NCI-H2171 treated with DMSO at 0.1 percent for 48 hours (cell line): Measurements from ENCODE around the gene NAA35.
"Not testable (repeated sequence)": the region's sequence is repeated elsewhere in the genome, so short reads cannot be mapped to it uniquely, and the experiment has no call there.

ENCODE experiments used
- DNase-seq: peaks from one replicate; lab custom pipeline; 2025; lab: John Stamatoyannopoulos, UW

The NAA35 gene

DNA sequence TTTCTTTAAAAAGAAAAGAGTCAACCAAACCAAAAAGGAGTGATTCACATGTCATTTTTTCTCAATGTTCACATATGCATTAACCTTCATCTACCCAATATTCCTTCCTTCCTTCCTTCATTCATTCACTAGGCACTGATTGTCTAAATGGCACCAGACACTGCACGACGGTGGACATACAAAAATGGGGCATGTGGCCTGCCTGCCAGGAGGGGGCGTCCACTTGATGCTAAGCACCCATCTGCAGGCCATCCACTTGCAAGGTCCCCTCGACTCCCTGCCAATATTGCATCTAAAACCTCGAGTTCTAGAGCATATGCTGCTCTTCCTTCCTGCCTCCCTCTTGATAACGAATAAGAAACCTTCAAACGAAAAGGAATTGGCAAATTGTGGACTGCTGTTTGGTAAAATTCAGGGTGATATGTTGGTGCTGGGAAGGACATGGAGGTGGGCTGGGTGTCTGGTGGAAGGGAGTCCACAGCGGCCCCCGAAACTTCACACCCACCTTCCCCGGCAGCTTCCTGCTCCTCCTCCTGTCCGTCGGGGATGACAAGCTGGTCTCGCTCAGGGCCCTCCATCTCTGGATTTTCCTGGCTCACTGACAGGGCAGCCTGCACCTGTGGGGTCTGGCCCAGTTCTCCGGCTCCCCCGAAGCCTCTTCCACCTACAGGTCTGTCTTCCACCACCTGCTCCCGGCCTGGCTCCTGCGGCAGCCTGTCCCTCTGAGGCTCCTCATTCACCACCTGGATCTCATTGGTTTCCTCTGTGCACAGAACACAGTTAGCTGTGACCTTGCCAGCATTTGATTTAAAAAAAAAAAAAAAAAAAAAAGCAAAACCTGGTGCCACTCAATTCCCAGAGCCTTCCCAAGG lies 94.2 kb downstream of the NAA35 start:
- peak; percentile 91 for DNase-seq

- DNase-seq, result peak; percentile 31
These were observed 95.0 kb downstream of the NAA35 start for GRCh38 chr9:86035827-86036440.

GRCh38 chr9:86036555-86036954 lies 95.6 kb downstream of the NAA35 start:
- DNase-seq, result no peak

GRCh38 chr9:86039991-86040860 lies 99.3 kb downstream of the NAA35 start:
- no peak for DNase-seq

GRCh38 chr9:86040861-86041155 lies 99.9 kb downstream of the NAA35 start:
- no peak for DNase-seq

GRCh38 chr9:86041311-86041741 lies 100.4 kb downstream of the NAA35 start:
- no peak for DNase-seq

DNA sequence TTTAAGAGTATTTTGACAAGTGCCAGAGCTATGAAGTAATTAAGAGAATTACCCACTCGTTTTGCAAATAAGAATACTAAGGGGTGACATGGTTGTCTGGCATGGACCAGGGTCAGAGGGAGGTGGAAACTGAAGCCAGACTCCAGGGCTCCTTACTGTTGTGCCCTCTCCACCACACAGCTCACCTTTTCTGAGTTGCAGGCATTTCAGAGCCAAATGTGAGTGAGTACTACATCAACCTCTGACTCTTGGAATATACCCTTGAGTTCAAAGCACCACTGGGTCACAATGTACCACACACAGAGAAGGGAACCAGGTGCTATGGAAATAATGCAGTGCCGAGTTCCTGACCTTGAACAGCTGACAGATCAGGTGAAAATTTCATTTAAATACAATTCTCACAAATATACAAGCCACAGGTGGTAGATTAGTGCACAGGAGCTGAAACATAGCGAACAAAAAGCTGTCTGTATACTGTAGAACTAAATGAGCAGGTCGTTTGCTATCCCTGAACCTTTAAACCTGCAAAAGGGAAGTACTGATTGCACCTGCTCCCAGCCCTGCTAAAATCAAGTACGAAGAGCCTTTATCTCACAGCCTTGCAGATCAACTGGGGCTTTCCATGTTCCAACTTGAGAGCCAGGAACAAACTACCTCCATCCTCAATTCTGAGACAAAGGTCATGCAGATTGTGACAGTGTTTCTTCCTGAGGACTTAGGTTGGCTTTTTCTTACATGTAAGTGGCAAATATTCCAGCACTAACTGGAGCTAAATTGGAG lies 101.4 kb downstream of the NAA35 start:
- no peak for DNase-seq

GRCh38 chr9:86043586-86043985 lies 102.6 kb downstream of the NAA35 start:
- DNase-seq, result no peak

GRCh38 chr9:86043999-86044398 lies 103.1 kb downstream of the NAA35 start:
- no peak for DNase-seq

DNA sequence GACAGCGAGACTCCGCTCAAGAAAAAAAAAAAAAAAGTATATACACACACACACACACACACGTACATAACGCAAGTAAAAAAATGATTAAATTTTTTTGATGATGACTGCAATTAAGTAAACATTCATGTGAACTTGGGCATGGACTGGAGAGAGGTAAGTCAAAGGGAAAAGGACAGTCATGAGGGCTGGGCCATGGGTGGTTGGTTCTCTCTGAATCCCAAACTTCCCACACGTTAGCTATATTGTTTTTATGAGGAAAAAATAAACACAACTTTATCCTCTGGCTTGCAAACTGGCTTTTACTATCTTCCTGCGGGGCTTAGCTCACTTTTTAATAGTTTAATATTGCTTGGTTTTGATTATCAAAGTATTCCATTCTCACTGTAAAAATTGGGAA lies 104.7 kb downstream of the NAA35 start:
- no peak for DNase-seq

- DNase-seq, result no peak
These were observed 105.2 kb downstream of the NAA35 start for GRCh38 chr9:86046071-86046636.

- no peak for DNase-seq
These were observed 106.0 kb downstream of the NAA35 start for GRCh38 chr9:86046930-86047341.

GRCh38 chr9:86047361-86047760 lies 106.4 kb downstream of the NAA35 start:
- no peak for DNase-seq

DNA sequence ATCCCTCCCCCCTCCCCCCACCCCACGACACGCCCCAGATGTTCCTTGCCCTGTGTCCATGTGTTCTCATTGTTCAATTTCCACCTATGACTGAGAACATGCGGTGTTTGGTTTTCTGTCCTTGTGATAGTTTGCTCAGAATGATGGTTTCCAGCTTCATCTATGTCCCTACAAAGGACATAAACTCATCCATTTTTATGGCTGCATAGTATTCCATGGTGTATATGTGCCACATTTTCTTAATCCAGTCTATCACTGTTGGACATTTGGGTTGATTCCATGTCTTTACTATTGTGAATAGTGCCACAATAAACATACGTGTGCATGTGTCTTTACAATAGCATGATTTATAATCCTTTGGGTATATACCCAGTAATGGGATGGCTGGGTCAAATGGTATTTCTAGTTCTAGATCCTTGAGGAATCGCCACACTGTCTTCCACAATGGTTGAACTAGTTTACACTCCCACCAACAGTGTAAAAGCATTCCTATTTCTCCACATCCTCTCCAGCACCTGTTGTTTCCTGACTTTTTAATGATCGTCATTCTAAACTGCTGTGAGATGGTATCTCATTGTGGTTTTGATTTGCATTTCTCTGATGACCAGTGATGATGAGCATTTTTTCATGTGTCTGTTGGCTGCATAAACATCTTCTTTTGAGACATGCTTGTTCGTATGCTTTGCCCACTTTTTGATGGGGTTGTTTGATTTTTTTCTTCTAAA lies 107.2 kb downstream of the NAA35 start:
- DNase-seq, result not testable (repeated sequence)

- DNase-seq, result no peak
These were observed 111.9 kb downstream of the NAA35 start for GRCh38 chr9:86052556-86053468.

- no peak for DNase-seq
These were observed 113.7 kb downstream of the NAA35 start for GRCh38 chr9:86054695-86055094.

- DNase-seq, result no peak
These were observed 116.5 kb downstream of the NAA35 start for GRCh38 chr9:86057491-86057890.

DNA sequence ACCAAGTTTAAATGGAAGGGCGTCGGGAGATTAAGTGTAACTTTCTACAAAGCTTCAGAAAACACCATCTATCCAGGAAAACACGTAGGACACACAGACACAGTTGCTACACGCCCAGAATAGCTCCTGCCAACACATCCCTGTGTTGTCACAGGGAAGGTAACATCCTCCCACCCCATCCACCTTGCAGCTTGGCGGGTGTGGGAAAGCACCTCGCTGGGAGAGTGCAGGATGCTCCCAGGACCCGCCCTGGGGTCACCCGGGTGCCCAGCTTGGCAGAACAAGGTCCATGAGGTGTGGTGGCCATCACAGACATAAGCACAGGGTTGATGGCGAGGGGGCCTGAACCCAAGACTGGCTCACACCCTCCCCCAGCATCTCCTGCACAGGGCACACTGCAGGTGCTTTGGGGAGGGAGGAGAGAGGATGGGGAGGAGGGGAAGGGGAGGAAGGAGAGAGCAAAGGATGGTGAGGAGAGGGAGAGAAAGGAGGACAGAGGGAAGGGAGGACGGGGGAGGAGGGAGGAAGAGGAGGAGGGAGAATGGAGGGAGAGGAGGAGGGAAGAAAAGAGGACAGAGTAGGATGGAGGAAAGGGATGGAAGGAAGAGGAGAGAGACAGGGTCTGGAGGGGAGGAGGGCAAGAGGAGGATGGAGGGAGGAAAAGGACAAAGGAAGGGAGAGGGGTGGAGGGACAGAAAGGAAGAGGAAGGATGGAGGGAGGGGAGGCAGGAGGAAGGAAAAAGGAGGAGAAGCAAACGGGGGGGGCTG lies 121.2 kb downstream of the NAA35 start:
- DNase-seq, result no peak
